ENCODE results near the gene GNAL. TPM values are rescaled to one million over a fixed set of nuclear protein-coding genes. Genes with fewer than 3 reads are reported as not detected.

The GNAL gene
- total RNA-seq, 1 donor from 2014 or later = 14.7 TPM

- H3K27me3 ChIP-seq (ENCODE audit: control insufficient read depth, insufficient read depth, low read length) = no peaks in the 10 kb centered on the region
- no peak overlapping the region for H3K4me3 ChIP-seq (ENCODE audit: low read depth, low read length)
- no peaks in the 10 kb centered on the region for H3K36me3 ChIP-seq (ENCODE audit: control insufficient read depth, insufficient read depth, low read length)
- TF ChIP-seq, protein P1, sequence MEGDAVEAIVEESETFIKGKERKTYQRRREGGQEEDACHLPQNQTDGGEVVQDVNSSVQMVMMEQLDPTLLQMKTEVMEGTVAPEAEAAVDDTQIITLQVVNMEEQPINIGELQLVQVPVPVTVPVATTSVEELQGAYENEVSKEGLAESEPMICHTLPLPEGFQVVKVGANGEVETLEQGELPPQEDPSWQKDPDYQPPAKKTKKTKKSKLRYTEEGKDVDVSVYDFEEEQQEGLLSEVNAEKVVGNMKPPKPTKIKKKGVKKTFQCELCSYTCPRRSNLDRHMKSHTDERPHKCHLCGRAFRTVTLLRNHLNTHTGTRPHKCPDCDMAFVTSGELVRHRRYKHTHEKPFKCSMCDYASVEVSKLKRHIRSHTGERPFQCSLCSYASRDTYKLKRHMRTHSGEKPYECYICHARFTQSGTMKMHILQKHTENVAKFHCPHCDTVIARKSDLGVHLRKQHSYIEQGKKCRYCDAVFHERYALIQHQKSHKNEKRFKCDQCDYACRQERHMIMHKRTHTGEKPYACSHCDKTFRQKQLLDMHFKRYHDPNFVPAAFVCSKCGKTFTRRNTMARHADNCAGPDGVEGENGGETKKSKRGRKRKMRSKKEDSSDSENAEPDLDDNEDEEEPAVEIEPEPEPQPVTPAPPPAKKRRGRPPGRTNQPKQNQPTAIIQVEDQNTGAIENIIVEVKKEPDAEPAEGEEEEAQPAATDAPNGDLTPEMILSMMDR (IDR thresholded peaks at IDR 0.05; ENCODE audit: insufficient read depth, low read length, poor library complexity, severe bottlenecking) = no peak
- no peak for DNase-seq (ENCODE audit: low read depth)
Observed at GRCh38 chr18:11880586-11881304, 191.7 kb downstream of the GNAL start.

- no peaks in the 10 kb centered on the region for H3K36me3 ChIP-seq (ENCODE audit: control insufficient read depth, insufficient read depth, low read length)
- TF ChIP-seq, protein P1 (IDR thresholded peaks at IDR 0.05; ENCODE audit: insufficient read depth, low read length, poor library complexity, severe bottlenecking) = no peak
Observed at GRCh38 chr18:11882636-11883035, 193.6 kb downstream of the GNAL start.

DNA sequence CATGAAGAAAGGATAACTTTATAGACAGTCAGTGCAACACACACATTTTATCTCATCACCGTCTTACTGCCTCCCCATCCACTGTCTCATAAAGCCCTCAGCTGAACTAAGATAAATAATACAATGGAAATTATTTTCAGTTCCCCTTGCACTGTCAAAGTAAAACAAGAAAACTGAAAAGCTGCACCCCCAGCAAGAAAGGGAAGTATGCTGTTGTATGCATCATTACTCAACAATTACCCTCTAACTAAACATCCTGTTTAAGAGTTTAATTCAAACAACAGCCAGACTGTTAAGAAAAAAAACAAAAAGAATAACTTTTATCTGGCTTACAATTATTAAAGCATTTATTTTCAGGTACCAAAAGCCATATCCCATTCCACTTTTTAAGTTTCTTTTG, 194.1 kb downstream of the GNAL start:
- H3K4me3 ChIP-seq (ENCODE audit: low read depth, low read length) = no peak overlapping the region
- H3K27me3 ChIP-seq (ENCODE audit: control insufficient read depth, insufficient read depth, low read length) = no peaks in the 10 kb centered on the region
- DNase-seq (ENCODE audit: low read depth) = no peak
- H3K36me3 ChIP-seq (ENCODE audit: control insufficient read depth, insufficient read depth, low read length) = no peaks in the 10 kb centered on the region
- TF ChIP-seq, protein P1 (IDR thresholded peaks at IDR 0.05; ENCODE audit: insufficient read depth, low read length, poor library complexity, severe bottlenecking) = no peak

More at GRCh38 chr18:11882636-11883035, 193.6 kb downstream of the GNAL start:
- Histone ChIP-seq H3K27me3 (ENCODE audit: control insufficient read depth, insufficient read depth, low read length) (no peaks in the 10 kb centered on the region), H3K4me3 (ENCODE audit: low read depth, low read length) (no peak overlapping the region)
- DNase-seq (ENCODE audit: low read depth) = no peak

DNA sequence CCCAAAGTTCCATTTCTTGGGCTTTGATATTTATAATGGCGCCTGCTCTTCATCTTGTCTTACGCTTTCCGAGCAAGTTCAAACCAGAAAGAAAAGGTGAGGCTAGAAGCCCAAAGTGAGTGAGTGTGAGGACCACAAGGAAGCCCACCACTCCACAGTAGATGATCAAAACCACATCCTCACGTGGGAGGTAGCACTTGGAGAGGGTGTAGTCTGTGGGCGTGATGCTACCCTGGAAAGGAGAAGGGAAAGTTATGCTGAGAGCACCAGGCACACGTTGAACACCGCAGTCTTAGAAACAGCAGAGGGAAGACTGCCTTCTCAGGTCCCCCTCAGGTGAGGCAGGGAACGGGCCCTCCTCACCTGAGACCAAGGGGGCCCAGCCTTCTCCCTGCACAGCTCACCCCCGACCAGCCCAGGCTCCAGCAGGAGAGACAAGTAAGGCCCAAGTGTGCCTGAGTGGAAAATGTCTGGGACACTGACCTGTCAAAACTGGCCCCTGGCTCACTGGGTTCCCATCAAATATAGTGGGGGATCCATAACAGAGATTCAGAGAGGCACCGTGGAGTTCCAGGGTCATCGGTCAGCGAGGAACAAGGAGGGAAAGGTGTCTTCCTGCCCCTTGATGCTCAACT, 195.4 kb downstream of the GNAL start:
- no peak overlapping the region for H3K4me3 ChIP-seq (ENCODE audit: low read depth, low read length)
- no peak for DNase-seq (ENCODE audit: low read depth)
- H3K36me3 ChIP-seq (ENCODE audit: control insufficient read depth, insufficient read depth, low read length) = no peaks in the 10 kb centered on the region
- H3K27me3 ChIP-seq (ENCODE audit: control insufficient read depth, insufficient read depth, low read length) = no peaks in the 10 kb centered on the region
- TF ChIP-seq, protein P1 (IDR thresholded peaks at IDR 0.05; ENCODE audit: insufficient read depth, low read length, poor library complexity, severe bottlenecking) = no peak

DNA sequence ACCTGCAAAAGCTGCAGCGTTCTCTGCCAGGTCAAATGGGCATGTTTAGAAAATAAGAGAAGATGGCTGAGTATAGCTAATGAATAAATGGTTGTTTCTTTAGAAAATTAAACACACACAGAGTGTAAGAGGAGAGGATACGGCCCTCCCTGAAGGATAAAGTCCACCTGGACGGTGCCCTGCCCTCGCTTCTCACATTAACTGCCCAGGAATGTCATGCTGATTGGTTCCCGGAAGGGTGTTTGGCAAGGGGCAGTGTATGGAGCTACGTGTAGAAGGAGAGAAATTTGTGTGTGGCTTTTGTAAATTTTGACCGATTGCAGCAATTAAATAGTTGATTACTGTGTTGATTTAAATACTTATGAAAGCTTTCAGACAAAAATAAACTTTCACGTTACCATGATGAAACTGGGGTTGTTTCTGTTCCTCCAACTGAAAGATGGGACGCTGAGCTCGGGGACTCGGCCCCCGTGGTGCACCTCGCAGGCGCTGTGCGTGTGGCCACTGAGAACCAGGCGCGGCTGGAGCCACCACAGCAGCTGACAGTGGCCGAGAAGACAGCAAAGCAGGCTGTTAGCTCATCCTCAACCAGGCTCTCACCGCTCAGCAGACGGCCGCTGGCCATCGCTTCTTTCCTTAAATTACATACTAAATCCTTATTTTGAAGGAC, 196.3 kb downstream of the GNAL start:
- Histone ChIP-seq H3K4me3 (ENCODE audit: low read depth, low read length) (no peak overlapping the region), H3K36me3 (ENCODE audit: control insufficient read depth, insufficient read depth, low read length) (no peaks in the 10 kb centered on the region), H3K27me3 (ENCODE audit: control insufficient read depth, insufficient read depth, low read length) (no peaks in the 10 kb centered on the region)
- TF ChIP-seq, protein P1 (IDR thresholded peaks at IDR 0.05; ENCODE audit: insufficient read depth, low read length, poor library complexity, severe bottlenecking) = no peak
- DNase-seq (ENCODE audit: low read depth) = no peak

Data from kidney epithelial cell (primary cell).